ENCODE results near the gene CTSH.

GRCh38 chr15:78875107-78875914 is 69.5 kb downstream of the CTSH start:
- TF ChIP-seq CTCF (IDR thresholded peaks at IDR 0.05) (no peak), POLR2A (IDR thresholded peaks at IDR 0.05) (no peak)

All from prostate gland (tissue), 2 donors.